Neutrophil (primary cell): ENCODE measurements around the gene SMURF2.

Experiments
- H3K27ac ChIP-seq: fragments of 200-600 bp; sonication (generic); 2 replicates; pipeline ENCODE4 v1.5.1; 2016; ENCODE audit warnings: mild to moderate bottlenecking, moderate library complexity
- H3K27me3 ChIP-seq: fragments of 200-600 bp; sonication (generic); 2 replicates; pipeline ENCODE4 v1.6.0; 2016; ENCODE audit warnings: mild to moderate bottlenecking
- H3K36me3 ChIP-seq: fragments of 200-600 bp; sonication (generic); 2 replicates; pipeline ENCODE4 v1.5.1; 2017
- H3K4me1 ChIP-seq, 2 experiments: fragments of 200-600 bp in 1 of 2; sonication (generic) in 1 of 2; 1 replicate in 1 of 2; 2 replicates in 1 of 2; pipeline versions ENCODE4 v1.5.1 to v1.6.1; 2013 to 2016; ENCODE audit warnings: low read depth in 1 of 2, low read length in 1 of 2, mild to moderate bottlenecking in 1 of 2, moderate library complexity in 1 of 2; ENCODE audit not compliant: control insufficient read depth in 1 of 2, insufficient read depth in 1 of 2
- H3K4me3 ChIP-seq, 2 experiments: fragments of 200-600 bp in 1 of 2; sonication (generic) in 1 of 2; 1 replicate in 1 of 2; 2 replicates in 1 of 2; pipeline ENCODE4 v1.5.1; 2013 to 2016; ENCODE audit warnings: low read depth in 1 of 2, low read length in 1 of 2, mild to moderate bottlenecking in 1 of 2, moderate library complexity in 1 of 2
- H3K9me3 ChIP-seq: fragments of 200-600 bp; sonication (generic); 2 replicates; pipeline ENCODE4 v1.5.1; 2016
- TF ChIP-seq, protein P1 (sequence below): fragments of 200-600 bp; sonication (generic); IDR thresholded peaks from 2 replicates; pipeline ENCODE4 v1.5.1; 2016; ENCODE audit warnings: antibody characterized with exemption

SMURF2 gene

GRCh38 chr17:64520359-64520758, 141.7 kb downstream of the SMURF2 start:
- Histone ChIP-seq H3K9me3 (no peaks in the 10 kb centered on the region), H3K27ac (no peak overlapping the region), H3K4me1 (no peaks in the 10 kb centered on the region), H3K4me3 (no peak overlapping the region), H3K27me3 (no peaks in the 10 kb centered on the region), H3K36me3 (peaks cover 78% of the 10 kb centered on the region)
- TF ChIP-seq, protein P1, sequence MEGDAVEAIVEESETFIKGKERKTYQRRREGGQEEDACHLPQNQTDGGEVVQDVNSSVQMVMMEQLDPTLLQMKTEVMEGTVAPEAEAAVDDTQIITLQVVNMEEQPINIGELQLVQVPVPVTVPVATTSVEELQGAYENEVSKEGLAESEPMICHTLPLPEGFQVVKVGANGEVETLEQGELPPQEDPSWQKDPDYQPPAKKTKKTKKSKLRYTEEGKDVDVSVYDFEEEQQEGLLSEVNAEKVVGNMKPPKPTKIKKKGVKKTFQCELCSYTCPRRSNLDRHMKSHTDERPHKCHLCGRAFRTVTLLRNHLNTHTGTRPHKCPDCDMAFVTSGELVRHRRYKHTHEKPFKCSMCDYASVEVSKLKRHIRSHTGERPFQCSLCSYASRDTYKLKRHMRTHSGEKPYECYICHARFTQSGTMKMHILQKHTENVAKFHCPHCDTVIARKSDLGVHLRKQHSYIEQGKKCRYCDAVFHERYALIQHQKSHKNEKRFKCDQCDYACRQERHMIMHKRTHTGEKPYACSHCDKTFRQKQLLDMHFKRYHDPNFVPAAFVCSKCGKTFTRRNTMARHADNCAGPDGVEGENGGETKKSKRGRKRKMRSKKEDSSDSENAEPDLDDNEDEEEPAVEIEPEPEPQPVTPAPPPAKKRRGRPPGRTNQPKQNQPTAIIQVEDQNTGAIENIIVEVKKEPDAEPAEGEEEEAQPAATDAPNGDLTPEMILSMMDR, result no peak

GRCh38 chr17:64519601-64520000, 142.5 kb downstream of the SMURF2 start:
- Histone ChIP-seq H3K27me3 (no peaks in the 10 kb centered on the region), H3K4me3 (no peak overlapping the region), H3K4me1 (no peaks in the 10 kb centered on the region), H3K27ac (no peak overlapping the region), H3K36me3 (peaks cover 76% of the 10 kb centered on the region), H3K9me3 (no peaks in the 10 kb centered on the region)
- TF ChIP-seq, protein P1, result no peak

GRCh38 chr17:64515829-64516228, 146.3 kb downstream of the SMURF2 start:
- H3K4me3 ChIP-seq, result no peak overlapping the region
- peaks cover 71% of the 10 kb centered on the region for H3K36me3 ChIP-seq
- no peaks in the 10 kb centered on the region for H3K27me3 ChIP-seq
- no peak overlapping the region for H3K27ac ChIP-seq
- no peaks in the 10 kb centered on the region for H3K4me1 ChIP-seq
- no peaks in the 10 kb centered on the region for H3K9me3 ChIP-seq
- TF ChIP-seq, protein P1, result no peak

DNA sequence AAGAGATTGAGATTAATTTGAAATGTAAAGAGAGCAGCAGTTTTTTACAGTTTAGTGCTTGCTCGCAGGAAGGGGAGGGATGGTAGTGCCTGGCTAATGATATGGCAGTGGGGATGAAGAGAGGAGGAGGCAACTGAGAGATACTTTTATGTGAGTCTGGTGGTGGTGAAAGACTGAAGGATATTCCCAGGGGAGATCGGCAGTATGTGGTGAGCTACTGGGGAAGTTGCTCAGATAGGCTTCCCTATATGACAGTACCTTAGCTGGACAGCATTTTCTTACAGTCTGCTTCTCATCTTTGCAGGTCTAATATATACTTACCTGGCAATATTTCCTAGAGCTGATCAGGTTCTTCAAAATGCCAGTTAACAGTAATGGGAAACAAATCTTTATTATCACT, 146.7 kb downstream of the SMURF2 start:
- Histone ChIP-seq H3K9me3 (no peaks in the 10 kb centered on the region), H3K36me3 (peaks cover 71% of the 10 kb centered on the region), H3K4me1 (no peaks in the 10 kb centered on the region), H3K27me3 (no peaks in the 10 kb centered on the region), H3K4me3 (no peak overlapping the region), H3K27ac (no peak overlapping the region)
- TF ChIP-seq, protein P1, result no peak

DNA sequence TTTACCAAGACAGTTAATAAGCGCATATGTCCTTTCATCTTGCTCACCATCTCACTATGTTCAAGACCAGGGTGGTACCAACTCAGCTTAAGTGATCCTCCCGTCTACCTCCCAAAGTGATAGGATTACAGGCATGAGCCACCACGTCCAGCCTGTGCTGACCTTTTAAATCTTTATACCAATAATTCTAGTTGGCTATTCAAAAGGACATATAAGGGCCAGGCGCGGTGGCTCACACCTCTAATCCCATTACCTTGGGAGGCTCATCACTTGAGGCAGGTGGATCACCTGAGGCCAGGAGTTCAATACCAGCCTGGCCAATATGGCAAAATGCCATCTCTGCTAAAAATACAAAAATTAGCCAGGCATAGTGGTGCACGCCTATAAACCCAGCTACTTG, 152.9 kb downstream of the SMURF2 start:
- H3K36me3 ChIP-seq, result peaks cover 34% of the 10 kb centered on the region

More for the DNA sequence above, 152.9 kb downstream of the SMURF2 start:
- Histone ChIP-seq H3K4me3 (no peak overlapping the region), H3K27ac (no peak overlapping the region), H3K4me1 (peaks cover 19 to 23% of the 10 kb centered on the region in 2 experiments), H3K27me3 (no peaks in the 10 kb centered on the region), H3K9me3 (no peaks in the 10 kb centered on the region)
- TF ChIP-seq, protein P1, result no peak
